ENCODE measurements around the gene TRIM24.
"Not testable (repeated sequence)": the region's sequence is repeated elsewhere in the genome, so short reads cannot be mapped to it uniquely, and the experiment has no call there.

DNA sequence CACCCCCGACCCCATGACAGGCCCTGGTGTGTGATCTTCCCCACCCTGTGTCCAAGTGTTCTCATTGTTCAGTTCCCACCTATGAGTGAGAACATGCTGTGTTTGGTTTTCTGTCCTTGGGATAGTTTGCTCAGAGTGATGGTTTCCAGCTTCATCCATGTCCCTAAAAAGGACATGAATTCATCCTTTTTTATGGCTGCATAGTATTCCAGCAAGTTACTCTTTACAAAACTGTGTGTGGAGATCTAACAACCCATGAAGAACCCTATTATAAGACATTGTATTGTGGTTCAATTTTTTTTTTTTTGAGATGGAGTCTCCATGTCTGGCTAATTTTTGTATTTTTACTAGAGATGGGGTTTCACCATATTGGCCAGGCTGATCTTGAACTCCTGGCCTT is 41.7 kb upstream of the TRIM24 start:
- TF ChIP-seq, protein P1, sequence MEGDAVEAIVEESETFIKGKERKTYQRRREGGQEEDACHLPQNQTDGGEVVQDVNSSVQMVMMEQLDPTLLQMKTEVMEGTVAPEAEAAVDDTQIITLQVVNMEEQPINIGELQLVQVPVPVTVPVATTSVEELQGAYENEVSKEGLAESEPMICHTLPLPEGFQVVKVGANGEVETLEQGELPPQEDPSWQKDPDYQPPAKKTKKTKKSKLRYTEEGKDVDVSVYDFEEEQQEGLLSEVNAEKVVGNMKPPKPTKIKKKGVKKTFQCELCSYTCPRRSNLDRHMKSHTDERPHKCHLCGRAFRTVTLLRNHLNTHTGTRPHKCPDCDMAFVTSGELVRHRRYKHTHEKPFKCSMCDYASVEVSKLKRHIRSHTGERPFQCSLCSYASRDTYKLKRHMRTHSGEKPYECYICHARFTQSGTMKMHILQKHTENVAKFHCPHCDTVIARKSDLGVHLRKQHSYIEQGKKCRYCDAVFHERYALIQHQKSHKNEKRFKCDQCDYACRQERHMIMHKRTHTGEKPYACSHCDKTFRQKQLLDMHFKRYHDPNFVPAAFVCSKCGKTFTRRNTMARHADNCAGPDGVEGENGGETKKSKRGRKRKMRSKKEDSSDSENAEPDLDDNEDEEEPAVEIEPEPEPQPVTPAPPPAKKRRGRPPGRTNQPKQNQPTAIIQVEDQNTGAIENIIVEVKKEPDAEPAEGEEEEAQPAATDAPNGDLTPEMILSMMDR (IDR thresholded peaks at IDR 0.05), result not testable (repeated sequence)
- not testable (repeated sequence) for TF ChIP-seq EP300 (IDR thresholded peaks at IDR 0.05; ENCODE audit: low read depth)
